ENCODE results near the gene FBN2.

FBN2 gene

GRCh38 chr5:128538000-128538249, at the start of gene FBN2:
TSS of gene FBN2 (minus strand) at chr5:128538245. CDS start at chr5:128537603, 642 bp downstream.
- DNase-seq (ENCODE audit: low spot score) = no peak

- no peak for DNase-seq (ENCODE audit: low spot score)
Observed at GRCh38 chr5:128587275-128587674, 49.2 kb upstream of the FBN2 start.

- no peak for DNase-seq (ENCODE audit: low spot score)
Observed at GRCh38 chr5:128586848-128587247, 48.8 kb upstream of the FBN2 start.

- DNase-seq (ENCODE audit: low spot score) = no peak
Observed at GRCh38 chr5:128579639-128580038, 41.6 kb upstream of the FBN2 start.

GRCh38 chr5:128579093-128579492, 41.0 kb upstream of the FBN2 start:
- DNase-seq (ENCODE audit: low spot score) = no peak

GRCh38 chr5:128574041-128574440, 36.0 kb upstream of the FBN2 start:
- no peak for DNase-seq (ENCODE audit: low spot score)

GRCh38 chr5:128572930-128573319, 34.9 kb upstream of the FBN2 start:
- DNase-seq (ENCODE audit: low spot score) = no peak

- no peak for DNase-seq (ENCODE audit: low spot score)
Observed at GRCh38 chr5:128572051-128572929, 34.2 kb upstream of the FBN2 start.

GRCh38 chr5:128566178-128566577, 28.1 kb upstream of the FBN2 start:
- DNase-seq (ENCODE audit: low spot score) = no peak

- DNase-seq (ENCODE audit: low spot score) = no peak
Observed at GRCh38 chr5:128559300-128560297, 21.6 kb upstream of the FBN2 start.

GRCh38 chr5:128553747-128554146, 15.7 kb upstream of the FBN2 start:
- DNase-seq (ENCODE audit: low spot score) = no peak

GRCh38 chr5:128551476-128551875, 13.4 kb upstream of the FBN2 start:
- DNase-seq (ENCODE audit: low spot score) = no peak

GRCh38 chr5:128549496-128549895, 11.5 kb upstream of the FBN2 start:
- DNase-seq (ENCODE audit: low spot score) = no peak

- no peak for DNase-seq (ENCODE audit: low spot score)
Observed at GRCh38 chr5:128546658-128547281, 8.7 kb upstream of the FBN2 start.

GRCh38 chr5:128541385-128541784, 3.3 kb upstream of the FBN2 start:
- DNase-seq (ENCODE audit: low spot score) = no peak

GRCh38 chr5:128539038-128539429, 989 bp upstream of the FBN2 start:
- no peak for DNase-seq (ENCODE audit: low spot score)

- DNase-seq (ENCODE audit: low spot score) = no peak
Observed at GRCh38 chr5:128538250-128539037, 399 bp upstream of the FBN2 start.

GRCh38 chr5:128537221-128537999, 635 bp downstream of the FBN2 start:
- DNase-seq (ENCODE audit: low spot score) = peak; percentile 9

- DNase-seq (ENCODE audit: low spot score) = no peak
Observed at GRCh38 chr5:128536254-128537220, 1.5 kb downstream of the FBN2 start.

- DNase-seq (ENCODE audit: low spot score) = no peak
Observed at GRCh38 chr5:128535251-128535650, 2.8 kb downstream of the FBN2 start.
